Measurements from ENCODE around the gene FCHSD2. TPM values are rescaled to one million over a fixed set of nuclear protein-coding genes. Genes with fewer than 3 reads are reported as not detected.

FCHSD2 gene
- total and polyA plus RNA-seq, 9 of the 15 experiments (the other 6 are each of a cell fraction or from before 2014, with no cell fraction given): 1.8 to 14.7 (median 6.4) TPM

DNA sequence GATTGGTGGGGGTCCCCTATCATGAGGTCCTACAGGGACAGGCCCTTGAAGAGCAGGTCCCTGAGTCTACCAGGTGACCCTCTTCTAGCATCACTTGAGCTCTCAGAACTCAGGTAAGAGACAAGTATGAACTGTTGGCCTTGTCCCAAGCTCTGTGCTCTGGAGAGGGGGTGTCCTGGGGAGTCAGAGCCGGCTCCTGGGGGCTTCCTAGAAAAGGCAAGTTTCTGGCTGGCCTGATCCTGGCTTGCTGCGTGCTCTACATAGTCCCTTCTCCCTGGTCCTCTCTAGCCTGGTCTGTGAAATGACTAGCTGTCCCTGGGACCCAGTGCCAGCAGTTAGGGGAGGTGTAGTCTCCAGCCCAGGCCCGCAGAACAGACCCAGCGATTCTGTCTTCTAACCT is 316.5 kb downstream of the FCHSD2 start (continued):
- TF ChIP-seq, protein P1, sequence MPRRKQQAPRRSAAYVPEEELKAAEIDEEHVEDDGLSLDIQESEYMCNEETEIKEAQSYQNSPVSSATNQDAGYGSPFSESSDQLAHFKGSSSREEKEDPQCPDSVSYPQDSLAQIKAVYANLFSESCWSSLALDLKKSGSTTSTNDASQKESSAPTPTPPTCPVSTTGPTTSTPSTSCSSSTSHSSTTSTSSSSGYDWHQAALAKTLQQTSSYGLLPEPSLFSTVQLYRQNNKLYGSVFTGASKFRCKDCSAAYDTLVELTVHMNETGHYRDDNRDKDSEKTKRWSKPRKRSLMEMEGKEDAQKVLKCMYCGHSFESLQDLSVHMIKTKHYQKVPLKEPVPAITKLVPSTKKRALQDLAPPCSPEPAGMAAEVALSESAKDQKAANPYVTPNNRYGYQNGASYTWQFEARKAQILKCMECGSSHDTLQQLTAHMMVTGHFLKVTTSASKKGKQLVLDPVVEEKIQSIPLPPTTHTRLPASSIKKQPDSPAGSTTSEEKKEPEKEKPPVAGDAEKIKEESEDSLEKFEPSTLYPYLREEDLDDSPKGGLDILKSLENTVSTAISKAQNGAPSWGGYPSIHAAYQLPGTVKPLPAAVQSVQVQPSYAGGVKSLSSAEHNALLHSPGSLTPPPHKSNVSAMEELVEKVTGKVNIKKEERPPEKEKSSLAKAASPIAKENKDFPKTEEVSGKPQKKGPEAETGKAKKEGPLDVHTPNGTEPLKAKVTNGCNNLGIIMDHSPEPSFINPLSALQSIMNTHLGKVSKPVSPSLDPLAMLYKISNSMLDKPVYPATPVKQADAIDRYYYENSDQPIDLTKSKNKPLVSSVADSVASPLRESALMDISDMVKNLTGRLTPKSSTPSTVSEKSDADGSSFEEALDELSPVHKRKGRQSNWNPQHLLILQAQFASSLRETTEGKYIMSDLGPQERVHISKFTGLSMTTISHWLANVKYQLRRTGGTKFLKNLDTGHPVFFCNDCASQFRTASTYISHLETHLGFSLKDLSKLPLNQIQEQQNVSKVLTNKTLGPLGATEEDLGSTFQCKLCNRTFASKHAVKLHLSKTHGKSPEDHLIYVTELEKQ (CRISPR knock-in tag; IDR thresholded peaks at IDR 0.05): no peak
- TF ChIP-seq, protein P2, sequence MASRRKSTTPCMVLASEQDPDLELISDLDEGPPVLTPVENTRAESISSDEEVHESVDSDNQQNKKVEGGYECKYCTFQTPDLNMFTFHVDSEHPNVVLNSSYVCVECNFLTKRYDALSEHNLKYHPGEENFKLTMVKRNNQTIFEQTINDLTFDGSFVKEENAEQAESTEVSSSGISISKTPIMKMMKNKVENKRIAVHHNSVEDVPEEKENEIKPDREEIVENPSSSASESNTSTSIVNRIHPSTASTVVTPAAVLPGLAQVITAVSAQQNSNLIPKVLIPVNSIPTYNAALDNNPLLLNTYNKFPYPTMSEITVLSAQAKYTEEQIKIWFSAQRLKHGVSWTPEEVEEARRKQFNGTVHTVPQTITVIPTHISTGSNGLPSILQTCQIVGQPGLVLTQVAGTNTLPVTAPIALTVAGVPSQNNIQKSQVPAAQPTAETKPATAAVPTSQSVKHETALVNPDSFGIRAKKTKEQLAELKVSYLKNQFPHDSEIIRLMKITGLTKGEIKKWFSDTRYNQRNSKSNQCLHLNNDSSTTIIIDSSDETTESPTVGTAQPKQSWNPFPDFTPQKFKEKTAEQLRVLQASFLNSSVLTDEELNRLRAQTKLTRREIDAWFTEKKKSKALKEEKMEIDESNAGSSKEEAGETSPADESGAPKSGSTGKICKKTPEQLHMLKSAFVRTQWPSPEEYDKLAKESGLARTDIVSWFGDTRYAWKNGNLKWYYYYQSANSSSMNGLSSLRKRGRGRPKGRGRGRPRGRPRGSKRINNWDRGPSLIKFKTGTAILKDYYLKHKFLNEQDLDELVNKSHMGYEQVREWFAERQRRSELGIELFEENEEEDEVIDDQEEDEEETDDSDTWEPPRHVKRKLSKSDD (conservative IDR thresholded peaks at IDR 0.05; ENCODE audit: low read length): no peak
- TF ChIP-seq HDGF (IDR thresholded peaks at IDR 0.05) (no peak), FOXA3 (CRISPR knock-in tag; conservative IDR thresholded peaks at IDR 0.05 in 1 of 2, IDR thresholded peaks at IDR 0.05 in 1 of 2) (no peak), RBM34 (IDR thresholded peaks at IDR 0.05; ENCODE audit: borderline replicate concordance, insufficient read depth, low read length) (no peak), ZNF354B (CRISPR knock-in tag; IDR thresholded peaks at IDR 0.05) (no peak)

Measured in K562 (cell line).